Ovary (tissue), 9 donors: Measurements from ENCODE around the gene NINJ1. TPM values are rescaled to one million over a fixed set of nuclear protein-coding genes. Genes with fewer than 3 reads are reported as not detected.

ENCODE experiments used
- DNase-seq, 5 donors: peaks; one replicate each; pipeline ENCODE4 v3.0.0-alpha.2; 2019 to 2020
- H3K27ac ChIP-seq, 2 donors: fragments of 200-600 bp; one replicate each; pipeline versions ENCODE4 v1.5.1 to v1.8.0; 2019 to 2022
- H3K27me3 ChIP-seq: fragments of 200-600 bp; one replicate; pipeline ENCODE4 v1.8.0; 2022
- H3K36me3 ChIP-seq: fragments of 200-600 bp; sonication (generic); one replicate; pipeline ENCODE4 v1.5.1; 2019
- H3K4me1 ChIP-seq: one replicate; pipeline ENCODE4 v1.8.1; 2013; ENCODE audit warnings: mild to moderate bottlenecking, moderate library complexity; ENCODE audit not compliant: insufficient read depth
- H3K4me3 ChIP-seq: fragments of 200-600 bp; sonication (generic); one replicate; pipeline ENCODE4 v1.5.1; 2017
- H3K9me3 ChIP-seq, 2 donors: fragments of 200-600 bp in 1 of 2; sonication (generic) in 1 of 2; one replicate each; pipeline versions ENCODE4 v1.5.1 to v1.8.1; 2013 to 2019; ENCODE audit warnings: mild to moderate bottlenecking in 1 of 2, moderate library complexity in 1 of 2
- EP300 ChIP-seq: sonication (generic); formaldehyde crosslinking; IDR thresholded peaks from one replicate; pipeline ENCODE4 v1.6.1; 2017; ENCODE audit warnings: antibody characterized with exemption
- POLR2A ChIP-seq: fragments of 450-650 bp; IDR thresholded peaks from one replicate; pipeline ENCODE4 v1.6.1; 2017; ENCODE audit warnings: antibody characterized with exemption, mild to moderate bottlenecking, moderate library complexity
- WGBS, 3 donors: extraction: QIAGEN DNeasy Blood & Tissue Kit in 1 of 3; methylation state at CpG; one replicate each; pipeline versions ENCODE4 v1.1.5 to v1.1.7; 2013 to 2017; 5-methylcytosine and 5-hydroxymethylcytosine counted together
- intact Hi-C, 4 donors: fragments of 100-400 bp; cut with DNase I; formaldehyde crosslinking; loops; one replicate each; pipeline versions ENCODE4 v1.11.0 to v1.15.1; 2022 to 2023
- polyA plus RNA-seq, 2 donors: library from polyadenylated mRNA; stranded (reverse); fragments of 200-250 nt in 1 of 2; fragments of 350-450 nt in 1 of 2; fragmentation: Illumina TruSeq in 1 of 2; extraction: RNeasy Lipid Tissue Mini Kit (QIAGEN cat#74804) in 1 of 2; gene quantifications; one replicate each; pipeline ENCODE4 v1.2.3, GENCODE V29; 2013 to 2014
- total RNA-seq, 7 donors: library from RNA; depleted of rRNA in 2 of 7; stranded (reverse); fragments of >200 nt in 2 of 7; fragmentation: NEBNext Ultra II Directional in 3 of 7; extraction: Animal tissue kit (Norgen Biotek cat#: 25700) in 3 of 7; gene quantifications; one replicate each; pipeline versions ENCODE4 v1.1.0 to v1.2.4, GENCODE V29; 2016 to 2023
- TF ChIP-seq, protein P1 (sequence below), 3 donors: fragments of 450-650 bp in 2 of 3; fragments of 200-600 bp in 1 of 3; IDR thresholded peaks; one replicate each; pipeline versions ENCODE4 v1.5.1 to v1.8.0; 2016 to 2022; ENCODE audit warnings: antibody characterized with exemption in 3 of 3, mild to moderate bottlenecking in 1 of 3
- donor health status: DM: no; HTN: no; CAD: no; lungs with moderate emphysema.
- donor health status: DM: no; HTN: no; CAD: no.
- donor health status: Bipolar disorder and iron deficiency.
- donor health status: DM: yes; HTN: yes; CAD: no.
- donor health status: DM: no; HTN: no; CAD: no.
- donor health status: DM: yes; HTN: yes; CAD: no.

The NINJ1 gene
- total and polyA plus RNA-seq, 9 donors, result 7.5 to 75.2 (median 40.6) TPM

DNA sequence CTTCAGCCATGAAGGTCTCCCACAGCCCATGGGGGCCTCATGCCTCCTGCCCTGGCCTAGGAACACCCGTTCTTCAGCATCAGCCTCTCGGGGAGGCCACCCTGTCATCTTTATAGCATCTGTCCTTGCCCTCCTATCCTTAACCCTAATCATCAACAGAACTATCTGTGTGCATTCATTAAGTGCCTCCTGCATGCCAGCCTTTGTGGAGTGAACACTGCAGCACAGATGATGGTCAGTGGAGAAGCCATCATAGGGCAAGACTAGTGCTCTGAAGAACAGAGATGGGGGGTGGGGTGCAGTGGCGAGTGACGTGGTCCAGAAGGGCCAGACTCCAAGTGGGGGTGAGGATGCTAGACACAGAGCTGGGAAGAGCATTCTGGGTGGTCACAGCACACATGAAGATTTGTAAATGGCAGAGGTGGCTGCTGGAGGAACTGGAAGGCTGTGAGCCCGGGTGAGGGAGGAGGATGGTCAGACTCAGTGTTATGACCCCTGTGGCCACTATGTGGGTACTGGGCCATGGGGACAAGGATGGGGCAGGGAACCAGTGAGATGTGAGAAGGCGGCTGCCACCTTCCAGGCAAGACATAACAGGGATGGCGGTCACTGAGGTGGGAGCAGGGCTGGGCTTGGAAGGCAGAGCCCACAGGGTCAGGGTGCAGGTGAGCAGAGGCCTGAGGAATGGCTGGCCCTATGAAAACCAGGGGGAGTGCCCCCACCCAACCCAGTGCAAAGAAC, 41.6 kb downstream of the NINJ1 start:
- intact Hi-C loops, result loop anchor here in 2 of 4 donors (5.0 to 10.0 kb wide), 3 partner anchors 35 to 362 kb away; partner anchors contain the start of genes FAM120A (in 1 of the 2), FAM120AOS (in 1 of the 2) and SUSD3 (in 1 of the 2)
- Histone ChIP-seq H3K36me3 (no peaks in the 10 kb centered on the region), H3K27ac (peak overlapping the region in 1 of 2 donors; percentile 96), H3K9me3 (no peaks in the 10 kb centered on the region), H3K4me1 (peaks cover 6% of the 10 kb centered on the region), H3K27me3 (no peaks in the 10 kb centered on the region), H3K4me3 (no peak overlapping the region)
- WGBS, 3 donors, result 76 to 77% (median 77%) methylated on average over 7 of the region's 7 CpGs
- no peak for TF ChIP-seq EP300
- no peak for TF ChIP-seq POLR2A
- TF ChIP-seq, protein P1, sequence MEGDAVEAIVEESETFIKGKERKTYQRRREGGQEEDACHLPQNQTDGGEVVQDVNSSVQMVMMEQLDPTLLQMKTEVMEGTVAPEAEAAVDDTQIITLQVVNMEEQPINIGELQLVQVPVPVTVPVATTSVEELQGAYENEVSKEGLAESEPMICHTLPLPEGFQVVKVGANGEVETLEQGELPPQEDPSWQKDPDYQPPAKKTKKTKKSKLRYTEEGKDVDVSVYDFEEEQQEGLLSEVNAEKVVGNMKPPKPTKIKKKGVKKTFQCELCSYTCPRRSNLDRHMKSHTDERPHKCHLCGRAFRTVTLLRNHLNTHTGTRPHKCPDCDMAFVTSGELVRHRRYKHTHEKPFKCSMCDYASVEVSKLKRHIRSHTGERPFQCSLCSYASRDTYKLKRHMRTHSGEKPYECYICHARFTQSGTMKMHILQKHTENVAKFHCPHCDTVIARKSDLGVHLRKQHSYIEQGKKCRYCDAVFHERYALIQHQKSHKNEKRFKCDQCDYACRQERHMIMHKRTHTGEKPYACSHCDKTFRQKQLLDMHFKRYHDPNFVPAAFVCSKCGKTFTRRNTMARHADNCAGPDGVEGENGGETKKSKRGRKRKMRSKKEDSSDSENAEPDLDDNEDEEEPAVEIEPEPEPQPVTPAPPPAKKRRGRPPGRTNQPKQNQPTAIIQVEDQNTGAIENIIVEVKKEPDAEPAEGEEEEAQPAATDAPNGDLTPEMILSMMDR (IDR thresholded peaks at IDR 0.05), result no peak
- peak in 4 of 5 donors; percentile 16 to 43 (median 37) for DNase-seq

DNA sequence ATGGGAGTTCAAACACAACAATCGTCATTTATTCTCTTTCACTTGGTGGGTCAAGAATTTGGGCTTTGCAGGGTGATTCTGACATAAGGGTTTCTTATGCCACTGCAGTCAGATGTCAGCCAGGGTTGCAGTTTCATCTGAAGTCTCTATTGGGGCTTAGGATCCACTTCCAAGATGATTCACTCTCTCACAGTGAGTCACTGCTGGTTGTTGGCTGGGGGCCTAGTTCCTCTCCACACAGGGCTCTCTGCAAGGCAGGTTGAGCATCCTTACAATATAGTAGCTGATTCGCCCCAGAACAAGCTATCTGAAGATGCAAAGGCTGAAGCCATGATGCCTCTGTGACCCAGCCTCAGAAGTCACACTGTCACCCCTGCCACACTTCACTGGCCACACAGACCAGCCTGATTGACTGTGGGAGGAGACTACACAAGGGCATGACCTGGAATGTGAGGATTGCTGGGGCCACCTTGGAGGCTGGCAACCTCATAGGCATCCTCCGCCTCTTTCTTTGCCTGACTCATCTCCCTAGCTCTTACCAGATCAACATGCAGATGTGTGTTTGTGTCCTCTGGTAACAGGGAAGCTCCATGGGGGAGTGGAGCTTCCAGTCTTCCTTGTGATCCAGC, 42.5 kb downstream of the NINJ1 start:
- H3K36me3 ChIP-seq, result no peaks in the 10 kb centered on the region
- peaks cover 2% of the 10 kb centered on the region for H3K4me1 ChIP-seq
- DNase-seq, result peak; percentile 62 to 72 (median 71)
- 47 to 61% (median 50%) methylated on average over 3 of the region's 3 CpGs for WGBS, 3 donors
- TF ChIP-seq EP300 (no peak), POLR2A (no peak)
- TF ChIP-seq, protein P1 (IDR thresholded peaks at IDR 0.05), result no peak
- no peak overlapping the region for H3K4me3 ChIP-seq
- intact Hi-C loops, result loop anchor here in 2 of 4 donors (5.0 to 10.0 kb wide), 3 partner anchors 34 to 363 kb away; partner anchors contain the start of genes FAM120A (in 1 of the 2), FAM120AOS (in 1 of the 2) and SUSD3 (in 1 of the 2)
- H3K27ac ChIP-seq, result no peak overlapping the region
- H3K9me3 ChIP-seq, result no peaks in the 10 kb centered on the region
- no peaks in the 10 kb centered on the region for H3K27me3 ChIP-seq

DNA sequence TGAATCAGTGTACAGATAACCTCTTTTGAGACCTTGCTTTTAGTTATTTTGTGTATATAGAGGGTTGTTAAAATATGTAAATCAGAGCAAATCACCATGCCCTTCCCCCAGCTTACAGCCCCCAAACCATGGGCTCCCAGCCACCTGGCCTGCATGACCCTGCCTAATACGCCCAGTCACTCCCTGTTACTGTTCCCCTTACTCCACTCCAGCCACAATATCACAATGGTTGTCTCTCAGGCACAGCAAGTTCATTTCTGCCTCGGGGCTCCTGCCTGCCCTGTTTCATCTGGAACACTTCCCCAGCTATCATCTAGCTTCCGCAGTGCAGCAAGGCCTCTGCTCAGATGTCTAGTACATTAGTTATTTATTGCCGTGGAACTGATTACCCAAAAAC, 43.0 kb downstream of the NINJ1 start:
- Histone ChIP-seq H3K36me3 (no peaks in the 10 kb centered on the region), H3K27ac (no peak overlapping the region), H3K27me3 (no peaks in the 10 kb centered on the region), H3K4me1 (peaks cover 2% of the 10 kb centered on the region), H3K9me3 (no peaks in the 10 kb centered on the region), H3K4me3 (no peak overlapping the region)
- 69 to 73% (median 71%) methylated on average over 4 of the region's 4 CpGs for WGBS, 3 donors
- intact Hi-C loops, result loop anchor here in 2 of 4 donors (5.0 to 10.0 kb wide), 3 partner anchors 34 to 364 kb away; partner anchors contain the start of genes FAM120A (in 1 of the 2), FAM120AOS (in 1 of the 2) and SUSD3 (in 1 of the 2)
- TF ChIP-seq EP300 (no peak), POLR2A (no peak)
- peak; percentile 4 to 22 (median 12) for DNase-seq

DNA sequence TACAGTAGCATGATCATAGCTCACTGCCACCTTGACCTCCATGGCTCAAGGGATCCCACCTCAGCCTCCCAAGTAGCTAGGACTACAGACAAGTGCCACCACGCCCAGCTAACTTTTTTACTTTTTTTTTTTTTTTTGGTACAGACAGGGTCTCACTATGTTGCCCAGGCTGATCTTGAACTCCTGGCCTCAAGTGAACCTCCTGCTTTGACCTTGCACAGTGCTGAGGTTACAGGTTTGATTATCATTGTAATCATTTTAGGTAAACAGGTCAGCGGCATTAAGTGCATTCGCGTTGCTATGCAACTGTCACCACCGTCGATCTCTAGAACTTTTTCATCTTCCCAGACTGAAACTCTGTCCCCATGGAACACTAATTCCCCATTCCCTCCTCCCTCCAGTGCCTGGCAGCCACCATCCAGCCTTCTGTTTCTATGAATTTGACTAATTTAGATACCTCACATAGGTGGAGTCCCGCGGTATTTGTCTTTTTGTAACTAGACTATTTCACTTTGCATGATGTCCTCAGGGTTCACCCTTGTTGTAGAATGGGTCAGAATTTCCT, 43.9 kb downstream of the NINJ1 start:
- Histone ChIP-seq H3K36me3 (no peaks in the 10 kb centered on the region), H3K9me3 (no peaks in the 10 kb centered on the region), H3K4me3 (no peak overlapping the region), H3K27me3 (no peaks in the 10 kb centered on the region), H3K27ac (no peak overlapping the region), H3K4me1 (peaks cover 2% of the 10 kb centered on the region)
- 84 to 91% (median 91%) methylated on average over 8 of the region's 8 CpGs for whole genome bisulfite sequencing, 3 donors
- TF ChIP-seq, protein P1 (IDR thresholded peaks at IDR 0.05), result no peak
- TF ChIP-seq POLR2A (no peak), EP300 (no peak)
- peak in 4 of 5 donors; percentile 2 to 14 (median 6) for DNase-seq
- intact Hi-C loops, result loop anchor here in 2 of 4 donors (5.0 to 10.0 kb wide), 3 partner anchors 33 to 365 kb away; partner anchors contain the start of genes FAM120A (in 1 of the 2), FAM120AOS (in 1 of the 2) and SUSD3 (in 1 of the 2)
